SK-N-MC (cell line): ENCODE measurements around the gene HBM.

ENCODE experiments used
- EZH2 ChIP-seq: fragments of 200-600 bp; sonication (generic); IDR thresholded peaks from one replicate; pipeline ENCODE4 v1.6.1; 2017; ENCODE audit warnings: antibody characterized with exemption
- FOXP2 ChIP-seq: optimal IDR thresholded peaks from 2 replicates; pipeline ENCODE3; 2011; ENCODE audit warnings: mild to moderate bottlenecking, moderate library complexity; ENCODE audit not compliant: insufficient read depth; ENCODE audit errors: extremely low read length, control extremely low read depth
- POLR2AphosphoS5 ChIP-seq: IDR thresholded peaks from 2 replicates; pipeline ENCODE4 v1.6.1; 2012; ENCODE audit warnings: mild to moderate bottlenecking, low read depth, low read length, borderline replicate concordance

GRCh38 chr16:130533-131173, 35.1 kb upstream of the HBM start:
- TF ChIP-seq EZH2 (no peak), FOXP2 (no peak), POLR2AphosphoS5 (no peak)
